HL-60 (cell line): ENCODE measurements around the gene CCDC85C.

Source experiments
- DNase-seq, 2 experiments: peaks; one replicate each; pipeline ENCODE4 v3.0.0-alpha.2; 2010 to 2020; ENCODE audit warnings: low read depth in 1 of 2, low spot score in 1 of 2
- H3K27ac ChIP-seq: fragments of 250-450 bp; sonication (Bioruptor Pico); replicated peaks from 2 replicates; pipeline ENCODE4 v1.5.1; 2020; ENCODE audit warnings: mild to moderate bottlenecking, moderate library complexity
- H3K27me3 ChIP-seq: fragments of 250-450 bp; sonication (Bioruptor Pico); 2 replicates; pipeline ENCODE4 v1.5.1; 2021; ENCODE audit warnings: mild to moderate bottlenecking, moderate library complexity; ENCODE audit not compliant: insufficient read depth, poor library complexity, severe bottlenecking
- H3K4me3 ChIP-seq: replicated peaks from 2 replicates; pipeline ENCODE4 v1.5.1; 2011; ENCODE audit warnings: mild to moderate bottlenecking, control low read depth, low read length; ENCODE audit not compliant: insufficient read depth
- CTCF ChIP-seq: IDR thresholded peaks from one replicate; pipeline ENCODE4 v1.5.1; 2011; ENCODE audit warnings: low read length, control low read depth, inconsistent platforms; ENCODE audit not compliant: insufficient read depth
- GABPA ChIP-seq: IDR thresholded peaks from 2 replicates; pipeline ENCODE4 v1.6.1; 2012; ENCODE audit warnings: low read depth
- POLR2AphosphoS5 ChIP-seq: IDR thresholded peaks from 2 replicates; pipeline ENCODE4 v1.6.1; 2012; ENCODE audit warnings: low read depth
- REST ChIP-seq: IDR thresholded peaks from 2 replicates; pipeline ENCODE4 v1.6.1; 2012; ENCODE audit warnings: low read depth; ENCODE audit not compliant: insufficient replicate concordance
- SPI1 ChIP-seq: IDR thresholded peaks from 2 replicates; pipeline ENCODE4 v1.6.1; 2012; ENCODE audit warnings: low read depth, mild to moderate bottlenecking, borderline replicate concordance
- long read RNA-seq: library from polyadenylated mRNA; unstranded; transcript quantifications from one replicate; pipeline ENCODE4 v2.0.0, GENCODE V29; 2020

CCDC85C gene
- long read RNA-seq, partial matches to known transcripts = 1 of 3 reads
- long read RNA-seq, other reads (novel, unspliced or antisense) = 2 of 3 reads

- peaks cover 42% of the 10 kb centered on the region for H3K27me3 ChIP-seq
- DNase-seq = no peak
- no peak within 1 kb of the TSS for H3K27ac ChIP-seq
- no peak for TF ChIP-seq REST
- no peak for TF ChIP-seq SPI1
- no peak for TF ChIP-seq CTCF
- no peak for TF ChIP-seq POLR2AphosphoS5
- no peak for TF ChIP-seq GABPA
- peak within 1 kb of the TSS; percentile 36 for H3K4me3 ChIP-seq
Measured at GRCh38 chr14:99603471-99604277, at the start of gene CCDC85C. Gene CCDC85C, minus strand, starts transcription at chr14:99604207. Its CDS starts 248 bp downstream, at chr14:99603959.

DNA sequence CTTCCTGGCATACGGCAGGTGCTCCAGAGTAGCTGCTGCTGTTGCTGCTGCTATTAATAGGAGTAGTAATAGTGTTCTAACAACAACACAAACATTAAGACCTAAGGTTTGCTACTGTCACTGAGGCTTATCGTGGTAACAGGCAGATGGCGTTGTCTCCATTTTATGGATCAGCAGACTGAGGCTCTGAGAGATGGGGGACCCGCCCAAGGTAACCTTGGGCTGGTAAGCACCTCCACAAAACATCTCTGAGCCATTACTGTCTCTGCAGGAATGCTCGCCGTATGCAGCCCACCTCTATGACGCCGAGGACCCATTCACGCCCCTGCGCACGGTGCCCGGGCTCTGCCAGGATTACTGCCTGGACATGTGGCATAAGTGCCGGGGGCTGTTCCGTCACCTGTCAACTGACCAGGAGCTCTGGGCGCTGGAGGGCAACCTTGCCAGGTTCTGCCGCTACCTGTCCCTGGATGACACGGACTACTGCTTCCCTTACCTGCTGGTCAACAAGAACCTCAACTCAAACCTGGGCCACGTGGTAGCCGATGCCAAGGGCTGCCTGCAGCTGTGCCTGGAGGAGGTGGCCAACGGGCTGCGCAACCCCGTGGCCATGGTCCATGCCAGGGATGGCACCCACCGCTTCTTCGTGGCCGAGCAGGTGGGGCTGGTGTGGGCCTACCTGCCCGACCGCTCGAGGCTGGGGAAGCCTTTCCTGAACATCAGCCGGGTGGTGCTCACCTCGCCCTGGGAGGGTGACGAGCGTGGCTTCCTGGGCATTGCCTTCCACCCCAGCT lies 48.1 kb upstream of the CCDC85C start:
- no peak overlapping the region for H3K4me3 ChIP-seq
- no peak for DNase-seq
- TF ChIP-seq POLR2AphosphoS5 = no peak
- TF ChIP-seq SPI1 = no peak
- TF ChIP-seq GABPA = no peak
- no peak for TF ChIP-seq REST
- no peak for TF ChIP-seq CTCF
- no peak overlapping the region for H3K27ac ChIP-seq
- peaks cover 3% of the 10 kb centered on the region for H3K27me3 ChIP-seq

DNA sequence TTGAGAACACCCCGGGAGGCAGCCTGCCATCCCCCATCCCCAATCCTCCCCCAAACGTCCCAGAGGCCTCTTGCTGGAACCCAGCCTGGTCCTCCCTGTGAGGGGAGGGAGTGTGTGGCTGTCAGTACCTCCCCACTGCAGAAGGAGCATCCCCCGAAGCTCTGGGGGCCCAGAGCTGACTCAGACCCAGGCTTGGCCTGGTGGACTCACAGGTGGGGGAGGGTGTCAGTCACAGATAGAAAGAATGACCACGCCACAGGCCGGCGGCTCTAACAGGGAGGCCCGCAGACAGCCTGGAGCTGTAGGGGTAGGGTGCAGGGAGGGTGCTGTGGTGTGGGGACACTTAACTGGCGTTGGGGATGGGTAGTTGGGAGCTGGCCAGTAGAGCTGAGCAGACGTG lies 46.2 kb upstream of the CCDC85C start:
- peaks cover 14% of the 10 kb centered on the region for H3K27me3 ChIP-seq
- H3K4me3 ChIP-seq = no peak overlapping the region
- H3K27ac ChIP-seq = no peak overlapping the region
- TF ChIP-seq CTCF = no peak
- TF ChIP-seq SPI1 = no peak
- no peak for TF ChIP-seq REST
- TF ChIP-seq GABPA = no peak
- no peak for TF ChIP-seq POLR2AphosphoS5
- no peak for DNase-seq
